Activated naive CD8-positive, alpha-beta T cell treated with anti-CD3 and anti-CD28 coated beads for 36 hours (primary cell): Measurements from ENCODE around the gene KATNA1. TPM values are rescaled to one million over a fixed set of nuclear protein-coding genes. Genes with fewer than 3 reads are reported as not detected.

Experiments used
- total RNA-seq, 2 experiments: library from RNA; stranded (reverse); gene quantifications; one replicate each; pipeline ENCODE4 v1.2.3, GENCODE V29; 2021

The KATNA1 gene
- total RNA-seq, 2 experiments from 2014 or later: 21.9 to 23.2 TPM

Other genes with a start within 250 kb of the KATNA1 start
- 1 to 10 TPM; 2.3 to 2.6 TPM for gene SUMO4, start 248.5 kb downstream of the KATNA1 start, total RNA-seq
- 10 to 100 TPM; 27.9 to 28.0 TPM for gene ZC3H12D, start 163.7 kb downstream of the KATNA1 start, total RNA-seq
- gene PPIL4, start 102.7 kb downstream of the KATNA1 start, total RNA-seq: 10 to 100 TPM; 26.2 to 27.5 TPM
- gene GINM1, start 82.3 kb downstream of the KATNA1 start, total RNA-seq: 10 to 100 TPM; 19.1 to 20.7 TPM
- 10 to 100 TPM; 19.7 to 21.6 TPM for gene LATS1, start 69.4 kb upstream of the KATNA1 start, total RNA-seq
- 10 to 100 TPM; 83.8 TPM for gene NUP43, start 97.8 kb upstream of the KATNA1 start, total RNA-seq
- 10 to 100 TPM; 91.2 to 96.0 TPM for gene PCMT1, start 101.0 kb upstream of the KATNA1 start, total RNA-seq
- 1 to 10 TPM; 1.8 to 2.1 TPM for gene LRP11, start 215.6 kb upstream of the KATNA1 start, total RNA-seq
- gene RAET1E, start 249.4 kb upstream of the KATNA1 start, total RNA-seq: not detected